ENCODE results near the gene CCDC89. TPM values are rescaled to one million over a fixed set of nuclear protein-coding genes. Genes with fewer than 3 reads are reported as not detected.

CCDC89 gene
- not detected in 5 replicates for total RNA-seq (2022; extraction: Qiagen RNA extraction; ENCODE audit: low read depth)

DNA sequence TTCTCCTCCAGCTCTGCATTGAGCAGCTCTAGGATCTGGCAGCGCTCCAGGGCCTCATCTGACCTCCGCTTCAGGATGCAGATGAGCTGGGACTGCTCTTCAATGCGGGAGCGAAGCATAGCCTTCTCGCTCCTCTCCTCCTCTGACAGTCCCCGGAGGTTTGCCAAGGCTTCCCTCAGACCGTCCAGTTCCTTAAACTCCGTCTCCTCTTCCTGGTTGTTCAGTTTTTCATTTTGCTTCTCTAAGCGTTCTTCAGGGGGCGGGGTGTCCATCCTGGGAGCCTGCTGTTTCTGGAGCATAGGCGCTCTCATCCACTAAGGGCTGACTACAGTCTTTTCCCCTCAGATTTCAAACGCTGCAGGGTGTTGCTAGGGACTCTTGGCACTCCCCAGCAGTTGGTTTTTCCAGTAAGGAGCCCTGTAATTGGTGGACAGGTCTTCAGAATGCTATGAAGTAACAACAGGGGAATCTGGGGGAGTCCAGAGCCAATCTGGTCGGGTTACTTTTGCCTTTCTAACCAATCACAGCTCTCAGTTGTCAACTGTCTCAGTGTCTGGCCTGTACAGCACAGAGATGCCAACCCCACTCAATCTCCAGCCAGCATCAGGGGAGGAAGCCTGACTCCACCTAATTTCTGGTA lies at the start of gene CCDC89:
Gene CCDC89 (minus strand): TSS at position 376 of the 640 bp plus-strand sequence. CDS start 65 bp downstream, at position 311.

DNA sequence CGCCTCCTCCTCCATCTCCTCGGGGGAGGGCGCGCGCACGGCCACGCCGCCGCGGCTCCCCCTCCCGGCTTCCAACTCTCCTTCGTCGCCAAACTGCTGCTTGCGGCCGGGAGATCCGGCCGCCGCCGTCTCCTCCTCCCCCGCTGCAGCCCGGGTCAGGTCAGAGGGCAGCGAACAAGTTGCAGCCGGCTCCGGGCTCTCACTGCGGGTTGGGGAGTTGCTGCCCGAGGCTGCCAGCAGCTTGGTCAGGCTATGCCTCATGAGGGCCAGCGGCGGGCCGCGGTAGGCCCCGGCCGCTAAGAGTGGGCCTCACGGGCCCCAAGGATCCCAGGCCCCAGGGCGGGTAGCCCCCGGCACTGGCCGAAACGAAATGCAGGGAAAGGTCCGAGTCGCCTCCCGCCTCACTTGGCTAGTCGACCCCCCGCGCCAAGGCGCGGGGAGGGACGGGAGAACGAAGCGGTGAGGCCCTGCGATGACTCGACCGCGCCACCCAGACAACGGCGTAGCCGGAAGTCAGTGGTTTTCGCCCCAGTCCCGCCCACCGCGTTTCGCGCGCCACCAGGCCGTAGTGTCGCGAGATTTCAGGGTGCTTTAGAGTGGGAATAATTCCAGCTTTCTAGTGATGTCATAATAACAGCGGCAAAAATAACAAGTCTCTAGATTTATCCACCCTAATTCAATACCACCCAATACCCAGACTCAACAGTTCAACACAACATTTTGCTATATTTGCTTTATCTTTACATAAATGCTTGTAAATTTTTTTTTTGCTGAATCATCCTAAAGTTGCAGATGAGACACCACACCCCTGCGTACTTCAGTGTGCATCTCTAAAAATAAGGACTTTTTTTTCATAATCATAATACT lies 21.1 kb downstream of the CCDC89 start, which contains the start of gene CREBZF:
Gene CREBZF (minus strand): TSS at position 515 of the 867 bp plus-strand sequence. CDS start 254 bp downstream, at position 261.

DNA sequence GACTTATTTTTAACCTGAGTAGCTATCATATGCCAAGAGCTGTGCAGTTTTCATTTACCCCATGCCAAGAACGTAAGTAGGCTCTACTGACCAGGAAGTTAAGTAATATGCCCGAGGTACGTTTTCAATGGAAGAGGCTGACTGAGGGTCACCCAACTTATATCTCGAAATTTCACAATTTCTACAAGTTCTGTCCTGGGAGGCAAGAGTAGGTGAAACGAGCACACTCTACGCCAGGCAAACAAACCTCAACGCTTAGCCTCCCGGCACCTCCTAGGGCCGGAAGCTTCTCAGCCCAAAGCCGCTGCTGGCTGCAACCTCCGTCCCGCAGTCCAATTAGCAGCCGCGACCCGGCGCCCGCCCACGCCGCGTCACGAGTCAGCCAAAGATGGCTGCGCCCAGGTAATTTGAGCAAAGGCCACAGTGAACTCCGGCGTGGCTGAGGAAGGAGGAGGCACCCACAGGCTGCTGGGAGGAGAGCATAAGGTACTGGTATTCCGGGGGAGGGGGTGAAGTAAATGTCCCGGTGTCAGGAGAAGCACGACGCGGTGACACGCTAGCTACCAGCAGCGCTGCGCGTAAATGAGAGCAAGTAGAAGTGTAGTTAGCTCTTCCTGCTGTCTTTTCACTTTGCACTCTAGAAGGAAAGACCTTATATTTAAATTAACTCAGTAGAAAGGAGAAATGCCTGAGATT lies 38.2 kb downstream of the CCDC89 start, which contains the start of gene TMEM126A:
Gene TMEM126A (plus strand): TSS at position 364 of the 696 bp plus-strand sequence. CDS start 2,289 bp downstream, outside the sequence.

Other genes with a start within 250 kb of the CCDC89 start
- gene DLG2, start 58.9 kb downstream of the CCDC89 start, total RNA-seq (2022; extraction: Qiagen RNA extraction; ENCODE audit: low read depth), result 0.28 to 0.60 TPM (median 0.33 TPM) in 5 replicates
- gene TMEM126B, start 57.6 kb downstream of the CCDC89 start, total RNA-seq (2022; extraction: Qiagen RNA extraction; ENCODE audit: low read depth), result 55.8 to 78.6 TPM (median 62.1 TPM) in 5 replicates
- gene TMEM126A, start 38.2 kb downstream of the CCDC89 start, total RNA-seq (2022; extraction: Qiagen RNA extraction; ENCODE audit: low read depth), result 56.5 to 61.8 TPM (median 59.6 TPM) in 5 replicates
- gene CREBZF, start 21.1 kb downstream of the CCDC89 start, total RNA-seq (2022; extraction: Qiagen RNA extraction; ENCODE audit: low read depth), result 29.0 to 34.1 TPM (median 30.4 TPM) in 5 replicates
- gene SYTL2, start 124.9 kb upstream of the CCDC89 start, total RNA-seq (2022; extraction: Qiagen RNA extraction; ENCODE audit: low read depth), result 13.9 to 29.9 TPM (median 14.9 TPM) in 5 replicates
- not detected in 5 replicates for gene CCDC83, start 169.2 kb upstream of the CCDC89 start, total RNA-seq (2022; extraction: Qiagen RNA extraction; ENCODE audit: low read depth)